GDM1 (cell line): ENCODE measurements around the gene CLEC2L.

ENCODE experiments used
- DNase-seq: peaks from one replicate; lab custom pipeline; 2025; lab: John Stamatoyannopoulos, UW

Gene CLEC2L

DNA sequence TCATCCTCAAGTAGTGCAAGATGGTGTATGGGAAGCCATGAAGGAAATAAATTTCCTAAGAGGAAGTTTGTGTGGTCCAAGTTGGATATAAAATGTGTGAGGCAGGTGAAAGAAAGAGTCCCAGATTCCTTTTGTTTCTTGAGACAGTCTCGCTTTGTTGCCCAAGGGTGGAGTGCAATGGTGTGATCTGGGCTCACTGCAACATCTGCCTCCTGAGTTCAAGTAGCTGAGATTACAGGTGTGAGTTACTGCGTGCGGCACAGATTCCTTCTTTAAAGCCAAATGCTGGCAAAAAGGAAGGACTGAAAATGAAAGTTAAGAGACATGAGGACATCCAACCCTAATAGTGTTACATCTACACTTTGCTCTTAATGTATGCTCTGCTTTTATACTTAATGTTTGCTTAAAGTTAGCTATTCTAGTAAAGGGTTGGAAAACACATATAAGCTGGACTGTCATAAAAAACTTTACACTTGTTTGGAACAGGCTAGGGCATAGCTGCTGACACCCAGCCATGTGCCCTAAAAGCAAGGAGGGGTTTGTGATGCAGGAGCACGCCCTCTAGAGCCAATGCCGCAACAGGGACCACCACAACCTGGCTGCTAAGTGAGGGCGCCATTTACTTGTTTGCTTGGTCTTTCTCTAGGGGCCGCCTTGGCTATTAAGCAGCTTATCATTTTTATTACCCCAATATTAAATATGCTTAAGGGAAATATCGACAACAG lies 34.5 kb downstream of the CLEC2L start:
- no peak for DNase-seq

DNA sequence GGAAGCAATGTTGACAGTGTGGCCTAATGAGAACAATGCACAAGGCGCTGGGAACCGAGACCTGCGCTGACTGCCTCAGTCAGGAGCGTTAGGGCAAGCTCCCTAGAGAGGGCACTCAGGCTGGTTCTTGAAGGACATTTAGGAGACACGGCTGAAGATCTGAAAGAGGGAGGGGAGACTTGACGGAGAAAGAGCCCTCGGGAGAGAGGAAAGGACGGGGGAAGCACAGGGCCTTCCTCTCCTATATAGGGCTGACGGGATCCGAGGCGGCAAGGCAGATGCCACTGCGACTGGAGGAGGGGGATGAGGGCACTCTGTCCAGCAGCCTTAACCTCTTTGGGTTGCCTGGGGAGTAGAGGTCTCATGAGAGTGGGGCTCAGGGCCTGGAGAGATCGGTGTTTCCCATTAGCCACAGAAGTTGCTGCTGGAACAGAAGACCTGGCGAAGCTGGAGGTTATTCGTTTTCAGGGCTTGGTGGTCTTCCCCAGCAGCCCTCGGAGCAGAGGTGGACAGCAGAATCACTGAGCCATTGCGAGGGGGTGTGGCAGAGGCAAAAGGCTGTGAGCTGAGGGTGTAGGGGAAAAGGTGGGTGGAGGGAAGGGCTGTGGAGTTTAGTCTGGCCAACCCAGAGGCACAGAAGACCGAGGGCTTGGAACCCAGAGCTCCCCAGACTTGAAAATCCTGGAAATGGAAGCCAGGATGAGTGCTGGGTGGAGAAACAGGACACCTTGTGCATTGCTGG lies 36.0 kb downstream of the CLEC2L start:
- DNase-seq, result no peak

DNA sequence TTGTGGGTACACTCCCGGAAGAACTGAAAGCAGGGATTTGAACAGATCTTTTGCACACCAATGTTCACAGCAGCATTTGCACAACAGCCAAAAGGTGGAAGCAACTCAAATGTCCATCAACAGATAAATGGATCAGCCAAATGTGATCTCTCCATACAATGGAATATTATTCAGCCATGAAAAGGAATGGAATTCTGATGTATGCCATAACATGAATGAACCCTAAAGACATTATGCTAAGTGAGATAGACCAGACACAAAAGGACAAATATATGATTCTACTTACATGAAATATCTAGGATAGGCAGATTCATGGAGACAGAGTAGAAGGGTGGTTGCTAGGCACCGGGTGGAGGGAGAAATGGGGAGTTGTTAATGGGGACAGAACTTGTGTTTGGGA lies 36.7 kb downstream of the CLEC2L start:
- DNase-seq, result no peak

DNA sequence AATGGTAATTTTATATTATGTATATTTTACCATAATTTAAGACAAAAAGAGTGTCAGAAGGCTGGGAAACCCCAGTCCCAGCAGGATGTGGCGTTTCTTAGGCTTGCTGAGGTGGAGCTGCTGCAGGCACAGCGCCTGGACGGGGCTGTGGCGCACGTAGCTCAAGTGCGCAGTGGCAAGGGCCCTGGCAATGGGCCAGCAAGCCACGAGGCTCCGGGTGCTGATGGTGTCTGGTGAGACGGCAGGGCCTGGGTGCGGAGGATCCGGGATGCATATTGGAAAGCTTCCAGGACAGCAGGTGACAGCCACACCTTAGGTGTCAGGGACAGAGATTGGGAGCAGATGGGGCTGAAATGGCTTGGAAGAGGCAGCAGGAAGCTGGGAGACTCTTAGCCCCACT lies 37.2 kb downstream of the CLEC2L start:
- no peak for DNase-seq

DNA sequence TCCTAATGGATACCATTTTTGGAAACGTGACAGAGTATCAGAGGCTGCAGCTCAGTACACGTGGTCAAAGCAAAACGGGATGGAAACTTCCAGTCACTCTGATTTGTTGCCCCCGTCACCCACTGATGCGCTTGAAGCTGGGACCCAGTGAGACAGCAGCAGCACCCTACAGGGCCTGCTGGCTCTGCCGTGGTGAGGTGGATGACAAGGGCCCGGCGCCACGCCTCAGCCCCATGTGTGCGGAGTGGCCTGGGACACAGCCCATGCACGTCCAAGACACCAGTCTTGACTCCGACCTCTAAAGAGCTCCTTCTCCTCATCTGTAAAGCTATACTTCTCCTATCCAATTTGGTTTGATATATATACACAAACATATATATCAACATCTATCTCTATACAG lies 39.0 kb downstream of the CLEC2L start:
- DNase-seq, result no peak

DNA sequence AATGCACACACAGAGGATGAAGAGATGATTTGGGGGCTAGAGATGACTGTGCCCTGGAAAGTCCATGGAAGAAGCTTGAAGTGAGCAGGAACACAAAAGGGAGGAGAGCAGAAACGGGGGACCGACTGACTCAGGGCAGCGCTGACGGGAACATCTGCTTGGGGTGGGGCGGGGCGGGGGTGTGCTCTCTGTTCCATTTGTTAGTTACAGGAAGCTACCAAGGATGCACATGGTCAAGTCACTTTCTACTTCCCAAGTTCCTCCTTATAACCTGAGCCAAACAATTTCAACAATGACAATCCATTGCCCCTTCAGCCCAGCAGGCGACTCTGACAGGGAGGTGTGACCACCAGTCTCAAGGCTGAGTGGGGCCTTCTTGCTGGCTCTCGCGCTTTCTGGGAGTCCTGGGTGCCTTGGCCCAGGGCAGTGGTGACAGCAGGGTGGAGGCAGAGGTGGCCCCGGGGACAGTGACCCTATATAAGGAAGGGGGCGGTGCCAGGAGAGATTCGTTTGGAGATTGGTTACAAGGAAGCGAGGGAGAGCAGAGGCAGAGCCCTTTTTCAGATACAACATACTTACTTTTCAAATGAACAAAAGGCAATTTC lies 39.6 kb downstream of the CLEC2L start:
- no peak for DNase-seq

DNA sequence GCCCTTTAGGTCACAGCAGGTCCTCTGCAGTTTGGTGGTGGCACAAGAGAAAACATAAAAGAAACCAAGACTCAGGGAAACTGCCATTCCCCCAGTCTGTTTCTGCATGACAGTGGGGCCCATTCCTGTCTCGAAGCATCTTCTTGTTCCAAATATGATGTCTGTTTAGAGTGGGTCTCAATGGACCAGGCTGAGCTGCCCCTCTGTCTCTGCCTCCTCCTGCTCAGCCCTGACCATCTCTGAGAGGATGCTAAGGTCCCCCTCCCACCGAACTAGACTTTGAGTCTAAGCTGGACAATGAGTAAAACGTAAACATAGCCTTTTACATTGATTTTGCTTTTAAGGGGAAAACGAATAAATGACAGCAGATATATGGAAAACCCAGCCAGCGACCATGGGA lies 40.4 kb downstream of the CLEC2L start:
- DNase-seq, result no peak

DNA sequence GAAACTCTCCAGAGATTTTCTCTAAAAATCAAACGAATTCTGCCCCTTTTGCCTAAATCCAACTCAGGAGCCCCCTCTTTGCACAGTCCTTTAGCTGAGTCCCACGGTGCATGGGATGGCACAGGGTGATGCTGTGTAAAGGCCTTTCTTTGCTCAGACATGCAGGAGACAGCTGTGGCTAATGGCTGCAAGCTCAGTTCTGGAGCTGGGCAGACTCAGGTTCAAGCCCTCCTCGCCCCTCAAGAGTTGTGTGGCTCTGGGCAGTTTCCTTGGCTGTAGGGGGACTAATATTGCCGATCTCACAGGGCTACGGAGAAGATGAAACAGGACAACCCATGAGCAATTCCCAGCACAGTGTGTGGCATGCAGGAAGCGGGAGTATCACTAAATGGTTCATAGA lies 42.6 kb downstream of the CLEC2L start:
- DNase-seq, result no peak

DNA sequence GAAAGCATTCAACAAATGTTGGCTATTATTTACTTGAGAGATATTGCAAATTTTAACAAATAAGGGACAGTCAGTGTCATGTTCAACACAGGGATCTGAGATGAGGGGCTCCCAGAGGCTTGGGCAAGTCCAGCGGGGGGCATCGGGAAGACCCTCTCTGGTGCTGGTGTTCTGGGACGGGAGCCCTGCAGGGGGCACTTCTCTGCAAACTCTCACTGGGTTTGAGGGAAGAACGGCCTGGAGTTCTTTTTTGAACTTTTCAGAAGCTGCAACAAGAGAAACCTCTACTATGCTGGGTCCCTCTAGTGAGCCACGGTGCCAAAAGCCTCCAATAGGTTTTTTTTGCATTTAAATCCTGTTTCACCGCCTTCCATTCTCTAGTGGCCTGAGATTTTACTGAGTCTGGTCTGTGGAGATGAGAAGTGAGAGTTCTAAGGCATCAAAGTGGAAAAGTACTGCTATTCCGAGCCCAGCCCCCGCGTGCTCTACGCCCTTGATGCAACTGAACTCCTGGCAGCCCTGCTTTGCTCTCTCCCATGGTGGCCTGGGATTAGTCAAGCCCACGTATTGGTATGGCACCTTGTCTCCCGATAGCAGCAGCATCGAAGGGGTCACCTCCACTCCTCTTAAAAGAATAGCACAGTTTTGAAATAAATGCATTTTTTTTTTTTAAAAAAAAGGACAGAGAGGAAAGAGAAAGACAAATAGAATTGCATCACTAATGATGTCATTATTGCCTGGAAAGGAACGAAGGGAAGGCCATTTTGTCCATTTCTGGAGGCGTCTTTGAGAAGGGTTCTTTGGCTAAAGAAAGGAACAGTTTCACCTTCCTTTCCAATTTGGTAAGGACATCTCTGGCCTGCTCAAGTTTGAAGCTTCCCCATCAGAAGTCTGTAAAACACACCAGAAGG lies 43.5 kb downstream of the CLEC2L start:
- no peak for DNase-seq

DNA sequence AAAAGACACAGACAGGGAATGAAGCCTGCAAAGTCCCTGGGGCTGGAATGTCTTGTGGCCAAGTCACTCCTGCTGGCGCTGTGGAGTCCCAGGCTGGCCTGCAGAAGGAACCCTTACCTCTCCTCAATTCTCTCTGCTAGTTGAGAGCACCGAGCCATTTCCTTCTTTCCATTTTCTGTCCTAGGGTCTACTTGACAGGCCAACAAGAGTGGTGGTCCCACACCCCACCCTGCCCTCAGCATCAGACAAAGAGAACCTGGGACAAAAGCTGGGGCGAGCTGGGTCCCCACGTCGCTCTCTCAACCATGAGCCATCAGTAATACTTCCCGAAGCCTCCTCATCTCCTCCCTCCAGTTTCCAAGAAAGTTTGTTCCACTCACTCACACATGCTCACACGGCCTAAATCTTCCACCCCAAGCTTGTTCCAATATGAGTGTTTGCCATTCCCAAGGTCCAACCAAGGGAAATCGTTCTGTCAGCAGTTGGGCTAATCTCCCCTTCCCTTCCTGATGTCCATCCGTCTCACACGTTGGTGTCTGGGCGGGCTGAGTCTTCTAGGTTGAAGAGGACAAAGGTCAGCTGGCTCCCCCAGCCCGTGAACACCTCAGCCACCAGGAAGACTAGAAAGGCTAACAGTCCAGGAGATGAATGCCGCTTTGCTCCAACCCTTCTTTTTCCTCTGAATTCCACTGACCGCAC lies 44.3 kb downstream of the CLEC2L start:
- no peak for DNase-seq

DNA sequence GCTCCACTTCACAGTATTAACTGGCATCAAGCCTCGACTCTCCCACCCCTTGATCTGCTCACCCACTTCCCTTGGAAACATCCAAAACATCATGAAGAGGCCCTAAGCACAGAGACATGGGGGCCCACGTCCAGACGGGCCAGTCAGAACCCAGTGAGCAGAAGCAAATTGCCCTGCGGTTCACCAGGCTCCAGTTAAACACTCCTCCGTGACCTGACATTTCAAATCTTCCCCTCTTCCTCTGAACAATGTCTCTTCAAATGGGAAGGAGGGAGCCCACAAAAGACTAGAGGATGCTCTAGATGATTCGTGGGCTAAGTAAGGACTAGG lies 44.8 kb downstream of the CLEC2L start:
- DNase-seq, result no peak

DNA sequence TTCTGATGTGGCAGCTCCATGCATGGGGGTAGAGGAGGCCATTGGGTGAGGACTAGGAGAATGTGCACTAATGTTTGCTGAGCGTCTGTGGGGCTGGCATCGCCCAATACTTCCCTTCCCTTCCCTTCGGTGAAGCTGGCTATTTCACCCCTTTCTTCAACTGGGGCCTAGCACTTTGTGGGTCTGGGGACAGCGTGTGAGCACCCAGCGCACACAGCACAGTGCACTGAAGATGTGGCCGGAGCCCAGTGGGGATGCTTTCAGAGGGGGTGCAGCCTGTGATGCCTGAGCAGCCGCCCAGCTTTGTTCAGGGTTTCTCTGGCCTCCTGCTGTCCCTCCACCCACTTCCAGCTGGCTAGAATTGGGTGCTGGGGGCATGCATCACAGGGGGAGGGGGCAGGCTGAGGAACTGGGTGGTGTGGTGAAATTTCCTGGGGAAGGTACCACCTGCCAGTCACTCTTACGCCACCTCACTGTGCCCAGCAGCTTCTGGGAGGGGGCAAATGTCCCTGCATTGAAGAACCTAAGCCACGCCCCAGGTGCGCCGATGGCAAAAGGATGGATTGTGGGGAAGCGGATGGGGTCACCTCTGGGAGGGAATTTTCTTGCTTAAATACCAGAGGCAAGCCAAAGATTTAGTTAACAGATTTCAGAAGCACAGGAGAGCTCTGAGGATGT lies 45.5 kb downstream of the CLEC2L start:
- no peak for DNase-seq

DNA sequence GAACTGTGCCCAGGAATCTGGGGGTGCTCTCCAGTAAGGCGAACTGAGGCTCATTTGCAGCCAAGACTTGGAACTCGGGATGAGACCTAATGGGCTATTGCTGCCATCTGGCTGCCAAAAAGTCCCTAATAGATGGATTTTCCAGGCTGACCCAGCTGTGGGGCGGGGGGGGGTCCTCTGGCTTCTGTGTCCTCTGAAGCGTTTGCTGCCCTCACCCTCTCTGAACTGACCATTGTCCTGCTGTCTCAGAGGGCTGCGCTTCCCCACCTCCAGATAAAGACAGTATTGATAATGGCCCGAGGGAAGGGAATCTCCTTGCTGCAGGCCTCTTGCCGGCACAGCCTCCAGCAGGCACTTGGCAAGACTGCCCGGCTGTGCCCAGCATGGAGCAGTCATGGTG lies 46.6 kb downstream of the CLEC2L start:
- DNase-seq, result no peak

DNA sequence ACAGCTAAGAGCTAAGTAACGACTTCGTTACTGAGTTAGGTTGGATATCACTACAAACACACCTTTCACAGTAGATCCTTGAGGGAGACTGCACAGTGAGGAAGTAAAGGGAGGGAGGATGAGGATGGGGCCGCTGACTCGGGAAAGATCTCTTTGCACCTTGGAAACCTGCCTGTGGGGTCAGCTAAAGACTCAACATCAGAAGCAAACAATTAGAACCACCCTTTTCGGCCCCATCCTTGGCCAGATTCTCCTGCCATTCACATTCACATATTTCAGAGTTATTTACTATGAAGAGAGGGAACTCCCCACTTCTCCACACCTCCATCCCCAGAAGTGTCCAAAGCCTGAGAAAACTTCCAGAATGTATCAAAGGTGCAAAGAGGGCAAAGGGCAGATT lies 47.1 kb downstream of the CLEC2L start:
- DNase-seq, result no peak

DNA sequence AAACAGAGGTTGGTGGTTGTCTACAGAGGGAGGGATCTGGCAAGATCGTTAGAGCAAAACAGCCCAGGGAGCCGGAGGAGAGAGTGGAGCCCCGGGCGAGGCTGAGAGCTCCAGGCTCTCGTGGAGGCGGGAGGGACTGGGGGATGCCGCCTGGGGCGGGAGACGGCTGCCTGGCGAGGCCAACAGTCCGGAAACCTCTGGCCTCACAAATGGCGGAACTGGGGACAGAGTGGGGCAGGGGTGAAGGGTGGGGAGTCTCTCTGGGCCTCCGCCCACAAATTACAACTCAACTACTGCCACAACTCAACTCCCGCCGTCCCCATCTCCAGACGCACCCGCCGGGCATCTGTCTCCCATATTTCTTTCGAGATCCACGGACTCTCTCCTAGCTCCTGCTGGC lies 47.7 kb downstream of the CLEC2L start:
- DNase-seq, result no peak

DNA sequence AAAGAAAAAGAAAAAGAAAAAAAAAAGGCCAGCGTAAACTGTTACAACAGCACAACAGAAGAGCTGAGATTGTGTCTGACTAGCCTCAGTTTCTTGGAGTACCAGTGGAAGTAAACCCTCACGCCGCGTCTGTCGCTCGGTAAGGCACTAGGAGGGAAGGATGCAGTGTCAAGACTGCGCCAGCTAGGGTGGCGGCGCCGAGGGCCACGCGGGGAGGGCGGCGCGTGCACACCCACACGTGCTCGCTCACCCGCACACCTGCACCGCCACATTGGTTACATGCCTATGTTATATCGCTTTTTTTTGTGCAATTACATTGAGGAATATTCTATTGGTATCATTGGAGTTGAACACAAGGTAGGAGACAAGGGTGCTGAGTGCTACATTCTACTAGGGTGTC lies 48.2 kb downstream of the CLEC2L start:
- DNase-seq, result no peak

DNA sequence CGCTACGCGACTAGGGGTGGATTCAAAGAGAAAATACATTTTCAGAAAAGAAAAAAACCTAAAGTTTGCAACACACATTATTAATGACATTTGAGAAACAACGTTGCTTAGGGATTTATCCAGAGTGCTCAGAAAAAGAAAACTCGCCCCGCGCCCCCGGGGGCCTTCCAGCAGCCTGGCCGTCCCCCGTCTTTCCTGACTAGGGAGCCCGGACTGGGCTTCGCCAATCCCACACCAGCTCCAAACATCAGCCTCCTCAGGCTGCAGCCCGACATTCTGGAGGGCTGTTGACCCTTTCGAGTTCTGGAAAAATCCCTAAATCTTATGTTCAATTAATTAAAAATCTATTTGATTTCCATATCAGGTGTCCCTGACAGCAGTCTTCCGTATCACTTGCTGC lies 48.6 kb downstream of the CLEC2L start:
- DNase-seq, result no peak

DNA sequence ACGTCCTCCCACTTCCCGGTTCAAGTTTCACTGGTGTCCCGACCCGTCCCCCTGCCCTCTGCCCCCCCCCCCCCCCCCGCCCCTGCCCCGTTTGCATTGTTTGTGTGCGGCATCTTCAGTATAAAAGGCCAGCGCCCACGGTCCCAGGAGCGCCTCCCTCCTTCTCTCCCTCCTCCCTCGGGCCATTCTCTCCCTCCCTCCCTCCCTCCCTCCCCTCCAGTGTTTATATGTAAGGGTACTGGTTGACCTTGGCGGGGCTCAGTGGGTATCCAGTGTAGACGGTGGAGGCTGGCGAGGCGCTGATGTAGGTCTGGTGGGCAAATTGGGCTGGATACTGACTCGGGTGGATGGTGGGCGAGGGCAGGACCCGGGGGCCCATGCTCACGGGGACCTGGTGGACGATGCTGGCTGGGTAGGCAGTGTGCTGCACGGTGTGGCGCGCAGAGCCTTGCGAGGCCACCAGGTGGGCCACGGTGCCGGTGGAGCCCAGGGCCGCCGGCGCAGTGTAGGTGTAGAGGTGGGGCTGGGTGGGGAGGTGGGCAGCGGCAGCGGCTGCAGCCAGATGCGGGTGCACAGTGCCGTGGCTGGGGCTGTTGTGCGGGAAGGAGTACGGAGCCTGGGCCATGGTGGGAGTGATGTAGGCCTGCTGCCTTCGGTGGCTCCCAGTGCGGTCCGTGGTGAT lies 49.4 kb downstream of the CLEC2L start:
- no peak for DNase-seq

DNA sequence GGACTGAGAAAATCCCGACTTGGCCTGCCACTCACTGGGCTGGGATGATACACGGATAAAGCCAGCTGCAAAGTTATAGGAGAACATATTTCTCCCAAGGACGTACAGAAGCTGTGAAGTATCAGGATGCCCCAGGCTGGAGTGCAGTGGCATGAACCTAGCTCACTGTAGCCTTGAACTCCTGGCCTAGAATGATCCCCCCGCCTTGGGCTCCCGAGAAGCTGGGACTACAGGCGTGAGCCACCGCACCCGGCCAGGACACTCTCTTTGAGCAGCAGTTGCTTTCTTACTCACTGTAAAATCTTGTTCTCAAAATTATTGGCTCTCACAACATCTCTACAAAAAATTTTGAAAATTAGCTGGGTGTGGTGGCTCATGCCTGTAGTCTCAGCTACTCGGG lies 50.4 kb downstream of the CLEC2L start:
- DNase-seq, result no peak

DNA sequence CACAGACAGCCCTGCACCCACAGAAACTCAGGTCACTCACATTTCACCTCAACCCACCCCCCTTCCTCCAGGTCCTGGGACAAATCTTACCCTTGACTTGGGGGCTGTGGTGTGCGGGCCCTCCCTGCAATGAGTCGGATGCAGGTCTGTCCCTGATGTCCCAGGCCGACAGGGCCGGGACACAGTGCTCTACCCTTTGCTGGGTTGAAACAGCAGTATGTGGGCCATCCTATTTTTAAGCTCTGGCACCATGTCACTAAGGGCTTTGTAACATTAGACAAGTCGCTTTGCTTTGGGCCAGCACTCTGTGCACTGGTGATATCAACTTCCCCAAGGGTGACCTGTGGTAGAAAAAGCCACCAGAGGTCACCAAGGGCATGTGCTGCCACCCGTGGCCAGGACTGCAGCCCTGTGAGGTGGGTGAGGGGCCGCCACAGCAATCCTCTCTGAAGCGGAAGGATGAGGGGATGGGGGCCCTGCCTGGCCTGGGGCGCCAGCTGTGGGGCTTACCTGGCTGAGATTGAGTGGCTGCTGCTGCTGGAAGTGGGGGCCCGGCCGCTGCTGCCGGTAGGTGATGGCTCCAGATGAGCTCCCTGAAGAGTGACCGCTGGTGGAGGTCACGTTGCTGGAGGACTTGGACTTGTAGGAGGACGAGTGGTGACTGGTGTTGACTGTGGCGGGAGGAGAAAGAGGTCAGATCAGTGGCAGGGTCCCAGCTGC lies 51.3 kb downstream of the CLEC2L start:
- DNase-seq, result no peak
